HepG2 (cell line): ENCODE data around the gene DIAPH1. TPM values are rescaled to one million over a fixed set of nuclear protein-coding genes. Genes with fewer than 3 reads are reported as not detected.

Source experiments
- ATF2 ChIP-seq: sonication (generic); formaldehyde crosslinking; IDR thresholded peaks from 2 replicates; pipeline ENCODE4 v1.4.0; 2020; ENCODE audit warnings: missing genetic modification reagents
- ELF1 ChIP-seq: sonication (generic); formaldehyde crosslinking; IDR thresholded peaks from 2 replicates; pipeline ENCODE4 v1.4.0; 2020; ENCODE audit warnings: missing genetic modification reagents
- ETV5 ChIP-seq: IDR thresholded peaks from 2 replicates; pipeline ENCODE4 v1.6.1; 2018; ENCODE audit warnings: missing biosample characterization, missing genetic modification reagents, inconsistent platforms, borderline replicate concordance
- ETV6 ChIP-seq: sonication (generic); formaldehyde crosslinking; conservative IDR thresholded peaks from 2 replicates; pipeline ENCODE4 v1.4.0; 2020; ENCODE audit warnings: missing genetic modification reagents
- HMG20A ChIP-seq: IDR thresholded peaks from 2 replicates; pipeline ENCODE4 v1.6.1; 2016; ENCODE audit warnings: borderline replicate concordance
- MAZ ChIP-seq, 2 experiments: sonication (generic) in 1 of 2; formaldehyde crosslinking in 1 of 2; IDR thresholded peaks; 2 replicates each; pipeline versions ENCODE4 v1.5.0 to v1.6.1; 2012 to 2020; ENCODE audit warnings: low read depth in 2 of 2, mild to moderate bottlenecking in 2 of 2, borderline replicate concordance in 1 of 2, improper control_type of control experiment in 1 of 2, low read length in 1 of 2, missing genetic modification reagents in 1 of 2, moderate library complexity in 1 of 2
- MNT ChIP-seq: fragments of 450-650 bp; IDR thresholded peaks from 2 replicates; pipeline ENCODE4 v1.6.1; 2016
- MYC ChIP-seq: sonication (generic); formaldehyde crosslinking; IDR thresholded peaks from 2 replicates; pipeline ENCODE4 v1.9.0; 2021; ENCODE audit warnings: missing genetic modification reagents, borderline replicate concordance
- POLR2AphosphoS5 ChIP-seq: IDR thresholded peaks from 2 replicates; pipeline ENCODE4 v1.6.1; 2012; ENCODE audit warnings: low read depth, low read length
- RERE ChIP-seq: IDR thresholded peaks from 2 replicates; pipeline ENCODE4 v1.6.1; 2016; ENCODE audit warnings: low read depth, missing genetic modification reagents, missing compliant biosample characterization
- ZEB1 ChIP-seq: IDR thresholded peaks from 2 replicates; pipeline ENCODE4 v1.6.1; 2012; ENCODE audit warnings: mild to moderate bottlenecking, low read depth, inconsistent platforms; ENCODE audit not compliant: insufficient replicate concordance
- ZNF205 ChIP-seq: IDR thresholded peaks from 2 replicates; pipeline ENCODE4 v1.6.1; 2018; ENCODE audit warnings: missing biosample characterization, missing genetic modification reagents
- ZNF383 ChIP-seq: sonication (generic); formaldehyde crosslinking; IDR thresholded peaks from 2 replicates; pipeline ENCODE4 v1.4.0; 2020; ENCODE audit warnings: missing genetic modification reagents, mild to moderate bottlenecking, borderline replicate concordance
- ZNF607 ChIP-seq: sonication (generic); formaldehyde crosslinking; IDR thresholded peaks from 2 replicates; pipeline ENCODE4 v1.5.1; 2020; ENCODE audit warnings: missing genetic modification reagents, mild to moderate bottlenecking, borderline replicate concordance
- ZNF672 ChIP-seq: sonication (generic); formaldehyde crosslinking; IDR thresholded peaks from 2 replicates; pipeline ENCODE4 v1.8.1; 2022; ENCODE audit warnings: missing genetic modification reagents
- polyA plus RNA-seq, 8 experiments: library from polyadenylated mRNA; depleted of rRNA in 3 of 8; stranded (reverse) in 7 of 8; unstranded in 1 of 8; fragments of >200 nt; fragmentation: Illumina TruSeq in 4 of 8; extraction: Trizol in 4 of 8; gene quantifications; 2 replicates each; pipeline versions ENCODE4 v1.2.1 to v1.2.3, GENCODE V29; 2011 to 2016; ENCODE audit warnings: low read depth in 4 of 8, missing spikeins in 1 of 8, mixed read lengths in 1 of 8; ENCODE audit not compliant: insufficient read depth in 1 of 8
- total RNA-seq, 5 experiments: library from RNA; depleted of rRNA; stranded (reverse); fragments of >200 nt; fragmentation: Illumina TruSeq; extraction: Trizol; gene quantifications; 2 replicates each; pipeline ENCODE4 v1.2.3, GENCODE V29; 2016; ENCODE audit warnings: low read depth in 1 of 5
- TF ChIP-seq, protein P1 (sequence below): sonication (generic); formaldehyde crosslinking; IDR thresholded peaks from 2 replicates; pipeline ENCODE4 v1.8.0; 2022; ENCODE audit warnings: mild to moderate bottlenecking, missing genetic modification reagents, moderate library complexity
- TF ChIP-seq, protein P2 (sequence below): sonication (generic); formaldehyde crosslinking; IDR thresholded peaks from 2 replicates; pipeline ENCODE4 v1.5.1; 2020; ENCODE audit warnings: missing genetic modification reagents, mild to moderate bottlenecking, borderline replicate concordance

The DIAPH1 gene
- total and polyA plus RNA-seq, 2 of the 13 experiments (the other 11 are each of a cell fraction or from before 2014, with no cell fraction given), result 25.1 to 33.9 TPM

DNA sequence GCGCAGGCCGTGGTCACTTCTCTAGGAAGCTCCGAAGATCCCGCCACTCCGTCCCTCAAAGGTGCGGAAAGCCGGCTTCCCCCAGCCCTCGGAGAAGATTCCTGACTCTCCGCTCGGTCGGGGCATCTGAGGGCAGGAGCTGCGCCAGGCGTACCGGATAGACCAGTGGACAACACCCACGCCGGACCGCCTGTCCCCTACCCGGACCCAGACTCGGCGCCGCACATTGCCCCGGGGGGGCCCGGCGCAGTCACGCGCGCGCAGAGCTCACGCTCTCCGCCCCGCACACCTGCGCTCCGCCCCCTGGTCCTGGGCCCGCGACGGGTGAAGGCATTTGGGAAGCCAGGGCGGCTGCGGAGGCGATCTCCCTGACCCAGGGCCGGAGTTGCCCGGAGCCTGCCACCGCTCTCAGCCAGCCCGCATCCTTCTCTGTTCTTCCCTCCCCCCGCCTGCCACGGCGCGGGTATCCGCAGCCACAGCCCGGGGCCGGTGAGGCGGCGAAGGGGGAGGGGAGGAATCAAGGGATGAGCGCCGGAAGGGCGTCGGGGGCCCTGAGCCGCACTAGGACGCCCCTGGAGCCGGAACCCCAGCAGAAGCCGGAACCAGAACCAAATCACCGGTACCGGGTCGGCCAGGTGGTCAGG lies 18.4 kb upstream of the DIAPH1 start (continued):
- TF ChIP-seq HMG20A (no peak), MYC (peak; percentile 64), ETV5 (CRISPR knock-in tag) (peak; percentile 45; the same call in 1 of the 2 replicates), MNT (no peak), ATF2 (CRISPR knock-in tag) (no peak), POLR2AphosphoS5 (no peak), ZNF383 (CRISPR knock-in tag) (no peak), ZNF672 (0 out of 2 replicates have a peak, but pooled peaks have one; percentile 55), MAZ (IDR thresholded peaks at IDR 0.05; ENCODE audit: borderline replicate concordance, low read depth, low read length) (no peak), MAZ (CRISPR knock-in tag; IDR thresholded peaks at IDR 0.05; ENCODE audit: low read depth) (peak; percentile 46), ZEB1 (no peak), ELF1 (CRISPR knock-in tag) (0 out of 2 replicates have a peak, but pooled peaks have one; percentile 15), ETV6 (0 out of 2 replicates have a peak, but pooled peaks have one; percentile 14), RERE (CRISPR knock-in tag) (no peak), ZNF607 (CRISPR knock-in tag) (0 out of 2 replicates have a peak, but pooled peaks have one; percentile 84), ZNF205 (CRISPR knock-in tag) (no peak)
- TF ChIP-seq, protein P1, sequence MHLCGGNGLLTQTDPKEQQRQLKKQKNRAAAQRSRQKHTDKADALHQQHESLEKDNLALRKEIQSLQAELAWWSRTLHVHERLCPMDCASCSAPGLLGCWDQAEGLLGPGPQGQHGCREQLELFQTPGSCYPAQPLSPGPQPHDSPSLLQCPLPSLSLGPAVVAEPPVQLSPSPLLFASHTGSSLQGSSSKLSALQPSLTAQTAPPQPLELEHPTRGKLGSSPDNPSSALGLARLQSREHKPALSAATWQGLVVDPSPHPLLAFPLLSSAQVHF (CRISPR knock-in tag), result peak; percentile 89
- TF ChIP-seq, protein P2, sequence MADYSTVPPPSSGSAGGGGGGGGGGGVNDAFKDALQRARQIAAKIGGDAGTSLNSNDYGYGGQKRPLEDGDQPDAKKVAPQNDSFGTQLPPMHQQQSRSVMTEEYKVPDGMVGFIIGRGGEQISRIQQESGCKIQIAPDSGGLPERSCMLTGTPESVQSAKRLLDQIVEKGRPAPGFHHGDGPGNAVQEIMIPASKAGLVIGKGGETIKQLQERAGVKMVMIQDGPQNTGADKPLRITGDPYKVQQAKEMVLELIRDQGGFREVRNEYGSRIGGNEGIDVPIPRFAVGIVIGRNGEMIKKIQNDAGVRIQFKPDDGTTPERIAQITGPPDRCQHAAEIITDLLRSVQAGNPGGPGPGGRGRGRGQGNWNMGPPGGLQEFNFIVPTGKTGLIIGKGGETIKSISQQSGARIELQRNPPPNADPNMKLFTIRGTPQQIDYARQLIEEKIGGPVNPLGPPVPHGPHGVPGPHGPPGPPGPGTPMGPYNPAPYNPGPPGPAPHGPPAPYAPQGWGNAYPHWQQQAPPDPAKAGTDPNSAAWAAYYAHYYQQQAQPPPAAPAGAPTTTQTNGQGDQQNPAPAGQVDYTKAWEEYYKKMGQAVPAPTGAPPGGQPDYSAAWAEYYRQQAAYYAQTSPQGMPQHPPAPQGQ (CRISPR knock-in tag), result no peak
